ENCODE measurements around the gene SALL3.

GRCh38 chr18:78993014-78993926, 13.7 kb downstream of the SALL3 start:
- TF ChIP-seq, protein P1, sequence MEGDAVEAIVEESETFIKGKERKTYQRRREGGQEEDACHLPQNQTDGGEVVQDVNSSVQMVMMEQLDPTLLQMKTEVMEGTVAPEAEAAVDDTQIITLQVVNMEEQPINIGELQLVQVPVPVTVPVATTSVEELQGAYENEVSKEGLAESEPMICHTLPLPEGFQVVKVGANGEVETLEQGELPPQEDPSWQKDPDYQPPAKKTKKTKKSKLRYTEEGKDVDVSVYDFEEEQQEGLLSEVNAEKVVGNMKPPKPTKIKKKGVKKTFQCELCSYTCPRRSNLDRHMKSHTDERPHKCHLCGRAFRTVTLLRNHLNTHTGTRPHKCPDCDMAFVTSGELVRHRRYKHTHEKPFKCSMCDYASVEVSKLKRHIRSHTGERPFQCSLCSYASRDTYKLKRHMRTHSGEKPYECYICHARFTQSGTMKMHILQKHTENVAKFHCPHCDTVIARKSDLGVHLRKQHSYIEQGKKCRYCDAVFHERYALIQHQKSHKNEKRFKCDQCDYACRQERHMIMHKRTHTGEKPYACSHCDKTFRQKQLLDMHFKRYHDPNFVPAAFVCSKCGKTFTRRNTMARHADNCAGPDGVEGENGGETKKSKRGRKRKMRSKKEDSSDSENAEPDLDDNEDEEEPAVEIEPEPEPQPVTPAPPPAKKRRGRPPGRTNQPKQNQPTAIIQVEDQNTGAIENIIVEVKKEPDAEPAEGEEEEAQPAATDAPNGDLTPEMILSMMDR (IDR thresholded peaks at IDR 0.05): no peak
- TF ChIP-seq EP300 (IDR thresholded peaks at IDR 0.05; ENCODE audit: low read depth): no peak
